DND-41 (cell line): ENCODE results near the gene MCM5.

Experiments
- EZH2 ChIP-seq: IDR thresholded peaks from 3 replicates; pipeline ENCODE4 v1.6.1; 2012; ENCODE audit warnings: borderline replicate concordance, low read depth, mild to moderate bottlenecking, moderate library complexity, low read length, inconsistent platforms; ENCODE audit not compliant: severe bottlenecking
- TF ChIP-seq, protein P1 (sequence below): IDR thresholded peaks from 2 replicates; pipeline ENCODE4 v1.5.1; 2012; ENCODE audit warnings: borderline replicate concordance, low read length, moderate library complexity, mild to moderate bottlenecking; ENCODE audit not compliant: poor library complexity, severe bottlenecking; ENCODE audit errors: extremely low read depth

DNA sequence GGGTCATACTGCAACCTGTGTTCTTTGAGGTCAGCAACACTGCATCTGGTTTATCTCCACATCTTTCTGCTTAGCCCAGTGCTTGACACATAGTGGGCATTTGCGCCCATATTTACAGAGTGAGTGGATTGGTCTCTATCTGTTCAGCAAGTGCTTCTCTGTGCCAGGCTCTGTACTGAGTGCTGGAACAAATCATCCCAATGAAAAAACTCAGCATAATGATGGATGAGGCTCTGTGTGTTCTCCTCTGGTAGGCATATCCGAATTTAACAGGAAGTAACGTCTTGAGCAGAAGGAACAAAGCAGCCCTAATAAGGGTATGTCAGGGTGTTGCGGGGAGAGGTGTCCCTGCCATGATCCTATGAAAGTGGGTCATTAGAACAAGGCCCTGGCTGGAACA is 46.0 kb downstream of the MCM5 start:
- TF ChIP-seq, protein P1, sequence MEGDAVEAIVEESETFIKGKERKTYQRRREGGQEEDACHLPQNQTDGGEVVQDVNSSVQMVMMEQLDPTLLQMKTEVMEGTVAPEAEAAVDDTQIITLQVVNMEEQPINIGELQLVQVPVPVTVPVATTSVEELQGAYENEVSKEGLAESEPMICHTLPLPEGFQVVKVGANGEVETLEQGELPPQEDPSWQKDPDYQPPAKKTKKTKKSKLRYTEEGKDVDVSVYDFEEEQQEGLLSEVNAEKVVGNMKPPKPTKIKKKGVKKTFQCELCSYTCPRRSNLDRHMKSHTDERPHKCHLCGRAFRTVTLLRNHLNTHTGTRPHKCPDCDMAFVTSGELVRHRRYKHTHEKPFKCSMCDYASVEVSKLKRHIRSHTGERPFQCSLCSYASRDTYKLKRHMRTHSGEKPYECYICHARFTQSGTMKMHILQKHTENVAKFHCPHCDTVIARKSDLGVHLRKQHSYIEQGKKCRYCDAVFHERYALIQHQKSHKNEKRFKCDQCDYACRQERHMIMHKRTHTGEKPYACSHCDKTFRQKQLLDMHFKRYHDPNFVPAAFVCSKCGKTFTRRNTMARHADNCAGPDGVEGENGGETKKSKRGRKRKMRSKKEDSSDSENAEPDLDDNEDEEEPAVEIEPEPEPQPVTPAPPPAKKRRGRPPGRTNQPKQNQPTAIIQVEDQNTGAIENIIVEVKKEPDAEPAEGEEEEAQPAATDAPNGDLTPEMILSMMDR, result no peak
- TF ChIP-seq EZH2, result no peak
